Pericardium fibroblast (primary cell): ENCODE data around the gene ZNF580. TPM values are rescaled to one million over a fixed set of nuclear protein-coding genes. Genes with fewer than 3 reads are reported as not detected.

Experiments used
- total RNA-seq: library from RNA; depleted of rRNA; stranded (reverse); fragments of >200 nt; gene quantifications from 2 replicates; pipeline ENCODE4 v1.2.3, GENCODE V29; 2015

Gene ZNF580
- 27.0 and 32.3 TPM in 2 replicates for total RNA-seq

GRCh38 chr19:55640577-55641425 is at the start of gene ZNF580:
Gene ZNF580, plus strand, starts transcription at chr19:55641002. Its CDS starts 1,507 bp downstream, at chr19:55642509.

DNA sequence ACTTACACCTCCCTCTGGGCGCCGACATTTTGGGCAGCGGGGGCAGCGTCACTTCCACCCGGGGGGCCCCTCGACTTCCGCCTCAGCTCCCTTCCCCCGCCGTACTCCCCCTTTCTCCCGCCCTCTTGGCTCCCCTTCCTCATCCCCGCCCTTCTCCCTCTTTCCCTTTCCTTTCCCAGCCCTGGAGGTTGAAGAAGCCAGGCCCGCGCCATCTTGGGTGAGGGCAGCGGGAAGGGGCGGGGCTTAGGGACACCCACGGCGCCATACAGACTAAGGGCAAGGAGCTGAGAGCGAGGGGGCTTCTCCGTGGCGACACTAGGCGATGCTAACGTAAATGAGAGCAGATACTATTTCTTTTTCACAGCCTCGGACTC is 41.3 kb upstream of the ZNF580 start, which contains the start of gene FIZ1:
Gene FIZ1 (minus strand): TSS at position 50 of the 374 bp plus-strand sequence. CDS start 1,652 bp downstream, outside the sequence.

GRCh38 chr19:55599842-55600661 is 40.8 kb upstream of the ZNF580 start, which contains the start of gene ZNF524:
Gene ZNF524, plus strand, starts transcription at chr19:55600288. Its CDS starts 1,825 bp downstream, at chr19:55602113.

DNA sequence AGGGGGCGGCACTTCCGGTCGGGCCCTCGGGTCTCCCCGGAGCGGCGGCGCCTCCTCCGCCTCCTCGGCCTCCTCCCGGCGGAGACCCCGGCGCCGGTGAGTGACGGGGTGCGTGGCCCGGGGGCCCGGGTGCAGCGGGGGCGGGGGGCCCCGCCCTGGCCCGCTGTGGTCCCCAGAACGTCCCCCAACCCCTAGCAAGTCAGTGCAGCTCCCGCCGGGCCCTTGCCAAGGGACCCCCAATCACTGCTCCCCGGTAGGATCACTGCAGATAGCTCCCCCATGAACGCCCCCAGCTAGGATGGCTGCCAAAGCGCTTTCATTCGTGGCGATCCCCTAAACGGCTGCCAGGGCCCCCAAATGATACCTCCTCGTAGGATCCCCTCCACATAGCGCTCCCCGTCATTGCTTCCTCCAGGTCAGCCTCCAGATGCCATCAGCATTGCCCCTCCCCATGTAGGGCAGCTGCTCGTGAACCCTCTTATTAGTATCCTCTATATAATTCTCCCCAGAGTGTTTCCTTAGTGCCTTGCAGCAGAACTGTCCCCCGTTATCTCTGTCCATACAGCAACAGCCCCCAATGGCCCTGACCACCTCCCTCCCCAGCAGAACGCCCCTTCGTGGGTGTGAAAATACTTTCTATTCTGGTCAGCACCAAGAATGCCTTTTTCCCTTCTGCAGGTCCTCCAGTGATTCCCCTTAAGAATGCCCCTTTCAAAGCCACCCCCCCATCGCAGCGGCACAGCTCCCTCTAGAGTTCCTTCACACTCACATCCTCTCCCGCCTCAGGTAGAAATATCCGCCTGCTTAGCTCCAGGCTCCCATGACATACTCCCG is 34.9 kb upstream of the ZNF580 start, which contains the start of gene ZNF865:
Gene ZNF865 (plus strand): TSS at position 11 of the 834 bp plus-strand sequence. CDS start 7,972 bp downstream, outside the sequence.

DNA sequence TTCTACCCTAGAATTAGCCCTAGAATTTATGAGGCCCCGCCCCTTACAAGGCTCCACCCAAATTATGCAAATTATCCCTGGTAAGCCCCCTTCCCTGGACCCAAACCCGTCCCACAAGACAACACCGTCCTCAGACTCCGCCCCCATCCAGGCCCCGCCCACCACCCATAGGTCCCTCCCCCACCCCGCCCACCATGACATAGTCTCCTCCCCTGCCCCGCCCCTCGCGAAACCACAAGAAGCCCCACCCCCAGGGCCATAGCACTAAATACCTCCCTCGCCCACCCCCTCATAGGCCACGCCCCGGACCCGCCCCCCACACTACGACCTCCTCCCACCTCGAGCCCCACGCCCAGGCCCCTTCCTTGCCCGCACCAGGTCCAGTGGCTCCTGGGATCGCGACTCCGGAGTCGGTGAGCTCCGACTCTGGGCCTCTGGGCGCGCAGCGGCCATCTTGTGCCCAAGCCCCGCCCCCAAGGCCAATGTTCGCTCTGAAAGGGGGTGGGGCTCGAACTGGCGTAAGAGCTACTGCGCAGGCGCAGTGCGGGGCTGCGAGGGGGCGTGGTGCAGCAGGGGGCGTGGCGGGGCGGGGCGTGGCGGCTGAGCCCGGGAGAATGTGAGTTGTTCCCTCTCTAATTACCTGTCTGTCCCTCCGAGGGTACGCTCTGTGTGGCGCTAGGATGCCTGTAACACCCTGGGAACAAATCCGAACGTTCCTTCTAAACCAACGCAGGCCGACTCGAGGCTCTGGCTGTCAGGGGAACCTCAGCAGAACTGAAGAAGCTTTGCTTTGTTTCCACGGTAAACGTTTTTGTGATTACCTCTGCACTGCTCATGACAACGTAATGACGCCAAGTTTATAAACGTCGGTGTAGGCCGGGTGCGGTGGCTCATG is 16.4 kb upstream of the ZNF580 start, which contains the start of gene ZNF784:
Gene ZNF784 (minus strand): TSS at position 458 of the 895 bp plus-strand sequence. CDS start 5 bp downstream, at position 453.

DNA sequence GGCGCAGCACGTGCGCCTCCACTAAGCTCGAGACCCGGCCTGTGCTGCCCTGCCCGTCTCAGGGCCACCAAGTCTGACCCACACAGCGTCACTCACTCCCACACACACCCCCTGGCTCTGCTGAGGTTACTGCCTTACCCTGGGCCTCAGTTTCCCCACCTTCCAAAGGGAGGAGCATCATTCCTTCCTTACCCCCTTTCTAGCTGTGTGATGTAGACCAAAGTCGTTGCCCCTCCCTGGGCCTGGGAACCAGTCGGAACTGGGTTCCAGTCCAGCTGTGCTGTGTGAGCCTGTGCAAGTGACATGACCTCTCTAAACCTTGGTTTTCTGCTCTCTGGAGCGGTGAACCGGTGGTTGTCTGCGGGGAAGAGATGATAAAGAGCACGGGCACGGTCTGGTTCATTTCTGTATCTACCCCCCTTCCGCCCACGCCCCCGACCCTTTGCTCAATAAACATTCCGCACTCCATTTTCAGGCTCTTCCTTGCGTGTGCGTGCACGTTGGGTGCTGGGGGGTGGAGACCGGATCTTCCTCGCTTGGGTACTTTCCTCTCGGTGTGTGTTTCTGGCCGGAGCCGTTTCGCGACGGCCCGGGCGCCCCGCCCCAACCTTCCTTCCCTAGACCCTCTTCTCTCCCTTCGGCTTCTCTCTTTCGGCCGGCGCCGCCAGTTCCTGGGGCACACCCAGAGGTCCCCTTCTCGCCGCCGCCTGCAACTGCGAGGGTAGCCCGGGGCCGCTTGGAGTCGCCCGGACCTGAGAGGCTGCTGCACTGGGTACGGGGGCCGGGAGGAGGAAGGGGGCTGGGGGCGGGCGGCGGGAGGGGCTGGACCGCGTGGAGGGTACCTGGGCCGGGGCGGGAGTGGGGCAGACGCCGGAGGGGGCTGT is 2.4 kb downstream of the ZNF580 start, which contains the start of gene ZNF581:
Gene ZNF581 (plus strand): TSS at position 647 of the 884 bp plus-strand sequence. CDS start 923 bp downstream, outside the sequence.

DNA sequence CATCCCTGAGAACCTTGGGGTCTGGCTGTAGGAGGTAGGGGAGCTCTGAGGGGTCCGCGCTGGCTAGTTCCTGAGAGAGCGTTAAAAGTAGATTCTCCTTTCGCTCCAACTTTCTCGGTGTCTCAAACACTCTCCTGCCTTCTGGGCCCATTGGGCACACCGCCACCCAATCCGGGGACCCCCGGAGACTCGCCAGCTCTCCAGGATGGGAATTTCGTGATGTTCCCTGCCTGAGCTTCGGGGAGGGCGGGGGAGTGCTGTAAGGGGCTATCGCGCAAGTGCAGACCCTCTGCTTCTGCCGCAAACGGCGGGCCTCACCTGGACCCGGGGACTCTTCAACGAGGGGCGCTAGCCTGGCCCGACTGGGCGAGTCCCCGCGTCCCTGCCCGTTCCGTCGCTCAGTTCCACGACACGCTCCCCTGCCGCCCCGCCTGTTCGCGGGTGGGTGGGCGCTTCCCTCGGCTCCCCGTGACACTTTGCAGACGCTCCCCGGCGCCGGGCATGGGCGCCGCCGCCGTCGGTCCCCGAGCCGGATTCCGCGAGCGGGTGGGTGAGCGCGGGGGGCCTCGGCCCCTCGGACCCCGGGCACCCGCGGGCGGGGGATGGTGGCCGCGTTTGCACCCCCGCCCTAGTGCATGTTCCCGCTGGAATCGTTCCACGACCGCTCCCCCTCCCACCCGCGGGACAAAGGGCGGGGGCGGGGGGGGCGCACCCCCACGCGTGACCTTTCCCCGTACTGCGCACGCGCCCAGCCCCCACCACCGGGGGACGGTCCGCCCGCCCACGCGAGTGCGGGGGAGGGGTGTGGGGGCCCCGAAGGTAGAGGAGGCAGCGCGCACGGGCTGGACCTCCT is 7.2 kb downstream of the ZNF580 start, which contains the start of gene CCDC106:
Gene CCDC106 (plus strand): TSS at position 481 of the 853 bp plus-strand sequence. CDS start 835 bp downstream, outside the sequence.

DNA sequence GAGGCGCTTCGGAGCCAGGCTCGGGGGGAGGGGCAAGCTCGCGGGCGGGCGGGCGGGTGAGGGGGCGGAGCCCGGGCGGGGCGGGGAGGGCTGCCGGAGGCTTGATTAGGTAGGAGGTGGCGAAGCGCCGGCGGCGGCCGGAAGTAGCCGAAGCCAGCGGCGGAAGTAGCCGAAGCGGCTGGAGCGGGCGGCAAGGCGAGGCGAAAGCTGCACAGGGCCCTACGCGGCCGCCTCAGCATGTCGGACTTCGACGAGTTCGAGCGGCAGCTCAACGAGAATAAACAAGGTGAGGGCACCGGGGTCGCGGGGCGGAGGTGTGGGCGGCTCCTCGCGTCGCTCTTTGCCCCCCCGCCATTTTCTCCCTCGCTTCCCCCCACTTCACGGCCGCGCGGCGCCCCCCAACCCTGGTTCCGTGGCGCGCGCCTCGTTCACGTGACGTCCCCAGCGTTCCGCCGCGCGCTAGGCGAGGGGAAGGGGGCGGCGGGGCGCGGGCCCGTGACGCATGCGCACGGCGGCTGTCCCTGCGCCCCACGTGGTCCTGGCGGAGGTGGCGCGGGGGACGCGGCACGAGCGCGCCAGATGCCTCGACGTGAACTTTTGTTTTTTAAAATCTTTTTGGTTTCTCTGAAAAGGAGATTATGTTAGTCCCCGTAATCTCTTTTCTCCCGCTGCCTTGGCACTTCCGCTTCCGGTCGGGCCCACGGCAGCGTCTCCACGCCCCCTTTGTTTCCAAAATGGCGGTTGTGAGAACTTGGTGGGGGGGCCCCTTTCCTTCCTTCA is 14.3 kb downstream of the ZNF580 start, which contains the start of gene U2AF2:
Gene U2AF2 (plus strand): TSS at position 168 of the 780 bp plus-strand sequence. CDS start 70 bp downstream, at position 238.

DNA sequence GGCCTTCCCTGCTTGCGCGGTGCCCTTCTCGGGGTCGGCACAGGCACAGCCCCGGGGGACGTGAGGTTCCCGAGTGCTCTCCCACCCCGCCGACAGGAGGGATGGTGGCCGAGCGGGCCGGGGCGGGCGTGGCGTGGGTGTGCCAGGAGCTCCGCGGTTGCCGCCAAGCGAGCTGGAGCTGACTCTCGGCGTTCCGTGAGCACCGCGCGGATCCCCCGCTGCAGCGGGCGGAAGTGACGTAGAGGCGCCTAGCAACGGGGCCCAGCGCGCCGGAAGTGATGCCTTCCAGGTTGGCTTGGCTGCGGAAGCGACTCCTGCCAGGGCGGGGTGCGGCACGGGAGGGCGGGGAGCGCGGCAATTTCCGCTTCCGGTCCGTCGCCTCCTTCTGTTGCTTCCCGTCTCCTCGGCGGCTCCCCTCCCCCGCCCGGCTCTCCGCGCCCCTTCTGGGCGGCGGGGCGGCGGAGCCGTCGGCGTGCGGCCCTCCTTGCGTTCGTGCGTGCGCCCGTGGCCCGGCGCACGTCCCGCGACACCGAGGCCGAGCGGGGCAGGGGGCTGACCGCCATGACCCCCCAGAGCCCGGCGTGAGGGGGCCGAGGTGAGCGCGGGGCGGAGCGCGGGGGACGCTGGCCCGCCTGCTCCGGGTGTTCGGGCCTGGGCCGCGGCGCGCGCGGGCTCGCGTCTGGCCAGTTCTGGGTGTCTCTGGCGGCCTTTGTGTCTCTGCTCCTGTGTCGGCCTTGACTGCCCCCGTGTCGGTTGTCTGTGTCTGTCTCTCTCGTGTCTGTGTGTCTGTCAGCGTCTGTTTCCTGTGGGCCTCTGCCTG is 34.2 kb downstream of the ZNF580 start, which contains the start of gene EPN1:
Gene EPN1 (plus strand): TSS at position 386 of the 820 bp plus-strand sequence. CDS start 3,402 bp downstream, outside the sequence.

Other genes with a start within 250 kb of the ZNF580 start
- 42.2 and 50.1 TPM in 2 replicates for gene UBE2S, start 233.2 kb upstream of the ZNF580 start, total RNA-seq
- gene SHISA7, start 197.7 kb upstream of the ZNF580 start, total RNA-seq, result not detected in 2 replicates
- gene ISOC2, start 179.4 kb upstream of the ZNF580 start, total RNA-seq, result 86.5 and 89.5 TPM in 2 replicates
- gene C19orf85, start 176.3 kb upstream of the ZNF580 start, total RNA-seq, result not detected in 2 replicates
- 1.9 and 4.2 TPM in 2 replicates for gene ZNF628, start 164.4 kb upstream of the ZNF580 start, total RNA-seq
- gene NAT14, start 155.8 kb upstream of the ZNF580 start, total RNA-seq, result 16.6 and 25.1 TPM in 2 replicates
- 9.1 and 19.5 TPM in 2 replicates for gene SSC5D, start 152.6 kb upstream of the ZNF580 start, total RNA-seq
- not detected in 2 replicates for gene SBK2, start 103.9 kb upstream of the ZNF580 start, total RNA-seq
- gene SBK3, start 95.5 kb upstream of the ZNF580 start, total RNA-seq, result not detected in 2 replicates
- 10.7 and 11.9 TPM in 2 replicates for gene ZNF579, start 60.2 kb upstream of the ZNF580 start, total RNA-seq
- gene FIZ1, start 41.5 kb upstream of the ZNF580 start, total RNA-seq, result 4.8 and 6.1 TPM in 2 replicates
- gene ZNF524, start 40.7 kb upstream of the ZNF580 start, total RNA-seq, result 25.6 and 46.4 TPM in 2 replicates
- 4.6 and 4.9 TPM in 2 replicates for gene ZNF865, start 35.4 kb upstream of the ZNF580 start, total RNA-seq
- 4.7 and 5.2 TPM in 2 replicates for gene ZNF784, start 16.4 kb upstream of the ZNF580 start, total RNA-seq
- 29.1 and 59.8 TPM in 2 replicates for gene ZNF581, start 2.6 kb downstream of the ZNF580 start, total RNA-seq
- gene CCDC106, start 7.2 kb downstream of the ZNF580 start, total RNA-seq, result 19.0 and 19.8 TPM in 2 replicates
- gene U2AF2, start 14.0 kb downstream of the ZNF580 start, total RNA-seq, result 82.9 and 105 TPM in 2 replicates
- 119 and 121 TPM in 2 replicates for gene EPN1, start 34.2 kb downstream of the ZNF580 start, total RNA-seq
- gene NLRP9, start 97.4 kb downstream of the ZNF580 start, total RNA-seq, result not detected in 2 replicates
- not detected in 2 replicates for gene RFPL4A, start 118.1 kb downstream of the ZNF580 start, total RNA-seq
- not detected in 2 replicates for gene RFPL4AL1, start 128.1 kb downstream of the ZNF580 start, total RNA-seq
- not detected in 2 replicates for gene NLRP11, start 191.0 kb downstream of the ZNF580 start, total RNA-seq
- gene NLRP4, start 195.5 kb downstream of the ZNF580 start, total RNA-seq, result not detected in 2 replicates